Measurements from ENCODE around the gene CAB39. TPM values are rescaled to one million over a fixed set of nuclear protein-coding genes. Genes with fewer than 3 reads are reported as not detected.

Gene CAB39
- polyA plus RNA-seq, 1 of the 3 experiments (the other 2 are of a cell fraction) = 15.7 TPM

DNA sequence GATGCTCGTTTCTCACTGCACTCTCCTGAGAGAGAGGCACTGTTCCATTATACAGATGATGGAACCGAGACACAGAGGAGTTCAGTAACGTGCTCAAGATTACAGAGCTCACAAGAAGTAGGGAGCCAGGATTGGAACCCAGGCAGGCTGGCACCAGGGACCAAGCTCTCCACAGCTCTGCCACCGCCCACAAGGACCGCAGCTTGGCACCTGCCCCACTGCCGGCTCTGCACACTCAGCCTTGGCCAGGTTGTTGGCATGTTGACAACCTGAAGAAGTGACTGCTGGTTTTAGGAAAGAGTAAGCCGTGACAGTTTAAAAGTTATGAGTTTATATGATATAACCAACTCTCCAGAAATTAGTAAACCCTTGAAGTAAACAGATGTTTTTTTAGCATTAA, 104.1 kb downstream of the CAB39 start:
- Histone ChIP-seq H2AFZ (ENCODE audit: low read depth) (no peak overlapping the region), H3K27ac (ENCODE audit: low read depth in 2 of 2, low read length in 1 of 2) (no peak overlapping the region), H3K9ac (no peak overlapping the region), H3K9me2 (no peaks in the 10 kb centered on the region), H3F3A (replicated peaks; ENCODE audit: insufficient read depth) (no peaks in the 10 kb centered on the region), H3K4me3 (ENCODE audit: low read depth in 2 of 2, low read length in 1 of 2) (no peak overlapping the region), H3K9me3 (no peaks in the 10 kb centered on the region), H3K4me2 (no peak overlapping the region), H3K27me3 (ENCODE audit: insufficient read depth) (no peaks in the 10 kb centered on the region), H4K20me1 (ENCODE audit: insufficient read depth) (0 out of 2 replicates have a peak, but pooled peaks cover 4% of the 10 kb centered on the region), H3K79me2 (ENCODE audit: insufficient read depth) (no peaks in the 10 kb centered on the region), H3K4me1 (ENCODE audit: control insufficient read depth in 1 of 2, insufficient read depth in 2 of 2, low read depth in 1 of 2, low read length in 1 of 2) (no peaks in the 10 kb centered on the region), H3K36me3 (replicated peaks in 1 of 2; ENCODE audit: control insufficient read depth in 1 of 2, insufficient read depth in 2 of 2, low read length in 1 of 2) (peaks cover 31 to 62% of the 10 kb centered on the region in 2 experiments)
- POLR2A ChIA-PET = no interaction called here
- no peak for TF ChIP-seq RCOR1 (IDR thresholded peaks at IDR 0.05; ENCODE audit: low read length)
- no peak for TF ChIP-seq CHD2 (IDR thresholded peaks at IDR 0.05; ENCODE audit: low read length, partially characterized antibody)
- no peak for TF ChIP-seq MEF2A (IDR thresholded peaks at IDR 0.05; ENCODE audit: borderline replicate concordance, low read depth)
- TF ChIP-seq, protein P1, sequence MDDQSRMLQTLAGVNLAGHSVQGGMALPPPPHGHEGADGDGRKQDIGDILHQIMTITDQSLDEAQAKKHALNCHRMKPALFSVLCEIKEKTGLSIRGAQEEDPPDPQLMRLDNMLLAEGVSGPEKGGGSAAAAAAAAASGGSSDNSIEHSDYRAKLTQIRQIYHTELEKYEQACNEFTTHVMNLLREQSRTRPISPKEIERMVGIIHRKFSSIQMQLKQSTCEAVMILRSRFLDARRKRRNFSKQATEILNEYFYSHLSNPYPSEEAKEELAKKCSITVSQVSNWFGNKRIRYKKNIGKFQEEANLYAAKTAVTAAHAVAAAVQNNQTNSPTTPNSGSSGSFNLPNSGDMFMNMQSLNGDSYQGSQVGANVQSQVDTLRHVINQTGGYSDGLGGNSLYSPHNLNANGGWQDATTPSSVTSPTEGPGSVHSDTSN (IDR thresholded peaks at IDR 0.05) = no peak
- TF ChIP-seq, protein P2, sequence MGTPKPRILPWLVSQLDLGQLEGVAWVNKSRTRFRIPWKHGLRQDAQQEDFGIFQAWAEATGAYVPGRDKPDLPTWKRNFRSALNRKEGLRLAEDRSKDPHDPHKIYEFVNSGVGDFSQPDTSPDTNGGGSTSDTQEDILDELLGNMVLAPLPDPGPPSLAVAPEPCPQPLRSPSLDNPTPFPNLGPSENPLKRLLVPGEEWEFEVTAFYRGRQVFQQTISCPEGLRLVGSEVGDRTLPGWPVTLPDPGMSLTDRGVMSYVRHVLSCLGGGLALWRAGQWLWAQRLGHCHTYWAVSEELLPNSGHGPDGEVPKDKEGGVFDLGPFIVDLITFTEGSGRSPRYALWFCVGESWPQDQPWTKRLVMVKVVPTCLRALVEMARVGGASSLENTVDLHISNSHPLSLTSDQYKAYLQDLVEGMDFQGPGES (IDR thresholded peaks at IDR 0.05; ENCODE audit: low read depth, low read length) = no peak
- TF ChIP-seq MXI1 (IDR thresholded peaks at IDR 0.05; ENCODE audit: low read depth, low read length) = no peak
- TF ChIP-seq, protein P3, sequence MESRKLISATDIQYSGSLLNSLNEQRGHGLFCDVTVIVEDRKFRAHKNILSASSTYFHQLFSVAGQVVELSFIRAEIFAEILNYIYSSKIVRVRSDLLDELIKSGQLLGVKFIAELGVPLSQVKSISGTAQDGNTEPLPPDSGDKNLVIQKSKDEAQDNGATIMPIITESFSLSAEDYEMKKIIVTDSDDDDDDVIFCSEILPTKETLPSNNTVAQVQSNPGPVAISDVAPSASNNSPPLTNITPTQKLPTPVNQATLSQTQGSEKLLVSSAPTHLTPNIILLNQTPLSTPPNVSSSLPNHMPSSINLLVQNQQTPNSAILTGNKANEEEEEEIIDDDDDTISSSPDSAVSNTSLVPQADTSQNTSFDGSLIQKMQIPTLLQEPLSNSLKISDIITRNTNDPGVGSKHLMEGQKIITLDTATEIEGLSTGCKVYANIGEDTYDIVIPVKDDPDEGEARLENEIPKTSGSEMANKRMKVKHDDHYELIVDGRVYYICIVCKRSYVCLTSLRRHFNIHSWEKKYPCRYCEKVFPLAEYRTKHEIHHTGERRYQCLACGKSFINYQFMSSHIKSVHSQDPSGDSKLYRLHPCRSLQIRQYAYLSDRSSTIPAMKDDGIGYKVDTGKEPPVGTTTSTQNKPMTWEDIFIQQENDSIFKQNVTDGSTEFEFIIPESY (IDR thresholded peaks at IDR 0.05; ENCODE audit: borderline replicate concordance, low read depth) = no peak
- TF ChIP-seq GABPA (IDR thresholded peaks at IDR 0.05; ENCODE audit: low read depth) = no peak
- TF ChIP-seq EP300 (IDR thresholded peaks at IDR 0.05; ENCODE audit: borderline replicate concordance in 1 of 2, low read depth in 1 of 2, low read length in 1 of 2) = no peak
- TF ChIP-seq SIN3A (IDR thresholded peaks at IDR 0.05; ENCODE audit: borderline replicate concordance, low read depth, low read length) = no peak
- TF ChIP-seq, protein P4, sequence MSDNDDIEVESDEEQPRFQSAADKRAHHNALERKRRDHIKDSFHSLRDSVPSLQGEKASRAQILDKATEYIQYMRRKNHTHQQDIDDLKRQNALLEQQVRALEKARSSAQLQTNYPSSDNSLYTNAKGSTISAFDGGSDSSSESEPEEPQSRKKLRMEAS (IDR thresholded peaks at IDR 0.05; ENCODE audit: low read depth) = no peak
- no peak for TF ChIP-seq RXRA (IDR thresholded peaks at IDR 0.05; ENCODE audit: borderline replicate concordance, low read depth)
- TF ChIP-seq FOXM1 (IDR thresholded peaks at IDR 0.05; ENCODE audit: low read depth) = no peak
- TF ChIP-seq, protein P5, sequence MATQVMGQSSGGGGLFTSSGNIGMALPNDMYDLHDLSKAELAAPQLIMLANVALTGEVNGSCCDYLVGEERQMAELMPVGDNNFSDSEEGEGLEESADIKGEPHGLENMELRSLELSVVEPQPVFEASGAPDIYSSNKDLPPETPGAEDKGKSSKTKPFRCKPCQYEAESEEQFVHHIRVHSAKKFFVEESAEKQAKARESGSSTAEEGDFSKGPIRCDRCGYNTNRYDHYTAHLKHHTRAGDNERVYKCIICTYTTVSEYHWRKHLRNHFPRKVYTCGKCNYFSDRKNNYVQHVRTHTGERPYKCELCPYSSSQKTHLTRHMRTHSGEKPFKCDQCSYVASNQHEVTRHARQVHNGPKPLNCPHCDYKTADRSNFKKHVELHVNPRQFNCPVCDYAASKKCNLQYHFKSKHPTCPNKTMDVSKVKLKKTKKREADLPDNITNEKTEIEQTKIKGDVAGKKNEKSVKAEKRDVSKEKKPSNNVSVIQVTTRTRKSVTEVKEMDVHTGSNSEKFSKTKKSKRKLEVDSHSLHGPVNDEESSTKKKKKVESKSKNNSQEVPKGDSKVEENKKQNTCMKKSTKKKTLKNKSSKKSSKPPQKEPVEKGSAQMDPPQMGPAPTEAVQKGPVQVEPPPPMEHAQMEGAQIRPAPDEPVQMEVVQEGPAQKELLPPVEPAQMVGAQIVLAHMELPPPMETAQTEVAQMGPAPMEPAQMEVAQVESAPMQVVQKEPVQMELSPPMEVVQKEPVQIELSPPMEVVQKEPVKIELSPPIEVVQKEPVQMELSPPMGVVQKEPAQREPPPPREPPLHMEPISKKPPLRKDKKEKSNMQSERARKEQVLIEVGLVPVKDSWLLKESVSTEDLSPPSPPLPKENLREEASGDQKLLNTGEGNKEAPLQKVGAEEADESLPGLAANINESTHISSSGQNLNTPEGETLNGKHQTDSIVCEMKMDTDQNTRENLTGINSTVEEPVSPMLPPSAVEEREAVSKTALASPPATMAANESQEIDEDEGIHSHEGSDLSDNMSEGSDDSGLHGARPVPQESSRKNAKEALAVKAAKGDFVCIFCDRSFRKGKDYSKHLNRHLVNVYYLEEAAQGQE (IDR thresholded peaks at IDR 0.05; ENCODE audit: low read depth, low read length) = no peak
- no peak for TF ChIP-seq RAD21 (IDR thresholded peaks at IDR 0.05; ENCODE audit: low read length)
- no peak for DNase-seq
- WGBS (ENCODE audit: low lambda C conversion rate) = 90% methylated on average over 7 of the region's 7 CpGs
- CTCF ChIA-PET = interaction anchor here (1.2 to 8.3 kb wide), 6 partner anchors 7 to 183 kb away, joined by 3 to 57 read pairs (median 9); no protein-coding TSS in a partner anchor

Measured in SK-N-SH (cell line).